Heart left ventricle (tissue), 16 donors: ENCODE data around the gene ZNF44. TPM values are rescaled to one million over a fixed set of nuclear protein-coding genes. Genes with fewer than 3 reads are reported as not detected.

ENCODE experiments used
- ATAC-seq, 4 donors: fragments of 200-7000 bp; cut with Tn5 transposase; one replicate each; pipeline ENCODE4 v1.9.1; 2020 to 2022; ENCODE audit warnings: moderate library complexity in 4 of 4, mild to moderate bottlenecking in 3 of 4, moderate number of reproducible peaks in 1 of 4
- DNase-seq, 5 donors: peaks; one replicate each; pipeline ENCODE4 v3.0.0-alpha.2; 2020
- H3K27ac ChIP-seq, 12 donors: fragments of 200-600 bp; sonication (generic) in 4 of 12; one replicate each; pipeline versions ENCODE4 v1.5.0 to v1.8.0; 2016 to 2022; ENCODE audit warnings: mild to moderate bottlenecking in 2 of 12
- H3K27me3 ChIP-seq, 9 donors: fragments of 200-600 bp; sonication (generic) in 2 of 9; one replicate each; pipeline versions ENCODE4 v1.5.1 to v1.8.0; 2016 to 2022; ENCODE audit warnings: mild to moderate bottlenecking in 3 of 9
- H3K36me3 ChIP-seq, 9 donors: fragments of 200-600 bp; sonication (generic) in 2 of 9; one replicate each; pipeline versions ENCODE4 v1.5.0 to v1.8.0; 2018 to 2022; ENCODE audit warnings: mild to moderate bottlenecking in 2 of 9
- H3K4me1 ChIP-seq, 12 donors: fragments of 200-600 bp; sonication (generic) in 4 of 12; one replicate each; pipeline versions ENCODE4 v1.5.0 to v1.8.0; 2016 to 2022; ENCODE audit warnings: mild to moderate bottlenecking in 3 of 12
- H3K4me3 ChIP-seq, 12 donors: fragments of 200-600 bp; sonication (generic) in 4 of 12; one replicate each; pipeline versions ENCODE4 v1.5.0 to v1.8.0; 2017 to 2022; ENCODE audit warnings: mild to moderate bottlenecking in 9 of 12, moderate library complexity in 4 of 12
- H3K9me3 ChIP-seq, 12 donors: fragments of 200-600 bp; sonication (generic) in 4 of 12; one replicate each; pipeline versions ENCODE4 v1.5.0 to v1.8.0; 2016 to 2022; ENCODE audit warnings: mild to moderate bottlenecking in 1 of 12
- CTCF ChIP-seq, 12 donors: fragments of 200-600 bp; sonication (generic) in 4 of 12; IDR thresholded peaks; one replicate each; pipeline versions ENCODE4 v1.5.0 to v1.8.0; 2018 to 2022; ENCODE audit warnings: antibody characterized with exemption in 12 of 12, mild to moderate bottlenecking in 5 of 12
- POLR2A ChIP-seq, 2 donors: fragments of 450-650 bp; IDR thresholded peaks; one replicate each; pipeline ENCODE4 v1.6.1; 2017; ENCODE audit warnings: antibody characterized with exemption in 2 of 2, mild to moderate bottlenecking in 2 of 2, moderate library complexity in 2 of 2
- WGBS, 4 donors: extraction: QIAGEN DNeasy Blood & Tissue Kit in 2 of 4; methylation state at CpG; one replicate each; pipeline versions ENCODE4 v1.1.5 to v1.1.7; 2013 to 2018; 5-methylcytosine and 5-hydroxymethylcytosine counted together
- intact Hi-C, 10 donors: fragments of 100-400 bp; cut with DNase I; formaldehyde crosslinking; loops; one replicate each; pipeline versions ENCODE4 v1.11.1 to v1.14.2; 2022
- polyA plus RNA-seq, 2 donors: library from polyadenylated mRNA; stranded (reverse); fragments of 200-250 nt; gene quantifications; one replicate each; pipeline ENCODE4 v1.2.3, GENCODE V29; 2013
- total RNA-seq, 9 donors: library from RNA; depleted of rRNA in 2 of 9; stranded (reverse); fragments of >200 nt in 2 of 9; fragmentation: NEBNext Ultra II Directional in 3 of 9; extraction: Animal tissue kit (Norgen Biotek cat#: 25700) in 3 of 9; gene quantifications; one replicate each; pipeline versions ENCODE4 v1.1.0 to v1.2.4, GENCODE V29; 2016 to 2023
- donor health status: ischemic (EF 13 %, LVEDD 7.1; RV severe dilation, severe dysfunction).
- donor health status: healthy with polysubstance abuse.
- donor health status: DM: no; HTN: yes; CAD: no.
- donor health status: DM: no; HTN: no; CAD: no.
- donor health status: ischemic (EF 25% LVEDD 6.9; RV normal size, moderate dysfunction).
- donor health status: ischemic (EF 25% LVEDD 5.7; RV mildly dilated, moderate dysfunction).
- donor health status: healthy.
- donor health status: DM: yes; HTN: yes; CAD: no.
- donor health status: ischemic (EF 35%, LVEDD 5.7; RV mildly dilated, moderate dysfunction).
- donor health status: nonischemic (EF 11% LVEDD 7.7; RV severe dilation, severe dysfunction).
- donor health status: DM: yes; HTN: yes; CAD: no.
- donor health status: PGD.
- donor health status: ischemic (EF 29% LVEDD 5.4; RV normal size, mild dysfunction).
- donor health status: nonischemic (EF 23%, LVEDD 6.1; RV moderate dilation, normal function).

ZNF44 gene
- total and polyA plus RNA-seq, 11 donors = 4.3 to 13.7 (median 9.0) TPM

- TF ChIP-seq POLR2A (IDR thresholded peaks at IDR 0.05) (no peak), CTCF (IDR thresholded peaks at IDR 0.05) (no peak)
- peaks cover 0 to 37% (median 22%) of the 10 kb centered on the region in 12 donors for H3K4me1 ChIP-seq
- DNase-seq = no peak
- intact Hi-C loops = loop anchor here in 4 of 10 donors (2.0 to 10.0 kb wide), 4 partner anchors 37 to 130 kb away; partner anchors contain the start of genes ZNF136 (in 2 of the 4), ZNF563 (in 2 of the 4) and ZNF442 (in 1 of the 4)
- WGBS, 4 donors = 46 to 78% (median 55%) methylated on average over 9 to 11 of the region's 11 CpGs
- H3K9me3 ChIP-seq = no peaks in the 10 kb centered on the region
- H3K4me3 ChIP-seq = peak overlapping the region; percentile 58 to 99 (median 92)
- ATAC-seq = peak in 1 of 4 donors; percentile 5
- no peaks in the 10 kb centered on the region for H3K27me3 ChIP-seq
- H3K36me3 ChIP-seq = peaks cover 0 to 7% (median 0%) of the 10 kb centered on the region in 9 donors
- peak overlapping the region in 11 of 12 donors; percentile 78 to 98 (median 96) for H3K27ac ChIP-seq
Observed at GRCh38 chr19:12295191-12295590, 508 bp upstream of the ZNF44 start.

GRCh38 chr19:12293777-12294248 is 870 bp downstream of the ZNF44 start:
- H3K4me3 ChIP-seq = peak overlapping the region; percentile 58 to 99 (median 92)
- no peak for TF ChIP-seq CTCF (IDR thresholded peaks at IDR 0.05)
- no peak for TF ChIP-seq POLR2A (IDR thresholded peaks at IDR 0.05)
- H3K9me3 ChIP-seq = no peaks in the 10 kb centered on the region
- peak in 3 of 4 donors; percentile 12 to 55 (median 37) for ATAC-seq
- H3K36me3 ChIP-seq = peaks cover 0 to 7% (median 0%) of the 10 kb centered on the region in 9 donors
- DNase-seq = peak; percentile 48 to 77 (median 63)
- no peaks in the 10 kb centered on the region for H3K27me3 ChIP-seq
- H3K4me1 ChIP-seq = peaks cover 0 to 50% (median 32%) of the 10 kb centered on the region in 12 donors
- intact Hi-C loops = loop anchor here in 7 of 10 donors (1.0 to 10.0 kb wide), 6 partner anchors 38 to 148 kb away; partner anchors contain the start of genes ZNF563 (in 5 of the 7), ZNF442 (in 3 of the 7), ZNF136 (in 2 of the 7) and ZNF443 (in 1 of the 7)
- H3K27ac ChIP-seq = peak overlapping the region; percentile 85 to 98 (median 96)
- 0 to 2% (median 1%) methylated on average over 16 to 18 of the region's 18 CpGs for WGBS, 4 donors

- intact Hi-C loops = loop anchor here in 6 of 10 donors (5.0 to 10.0 kb wide), 3 partner anchors 43 to 153 kb away; partner anchors contain the start of genes ZNF563 (in 4 of the 6), ZNF136 (in 2 of the 6) and ZNF443 (in 1 of the 6)
- H3K4me1 ChIP-seq = peaks cover 4 to 57% (median 34%) of the 10 kb centered on the region in 12 donors
- WGBS, 4 donors = 89 to 97% (median 96%) methylated on average over 7 of the region's 7 CpGs
Observed at GRCh38 chr19:12289790-12290065, 5.0 kb downstream of the ZNF44 start.

More at GRCh38 chr19:12289790-12290065, 5.0 kb downstream of the ZNF44 start:
- Histone ChIP-seq H3K9me3 (no peaks in the 10 kb centered on the region), H3K4me3 (no peak overlapping the region), H3K36me3 (peaks cover 0 to 7% (median 0%) of the 10 kb centered on the region in 9 donors), H3K27me3 (no peaks in the 10 kb centered on the region), H3K27ac (peak overlapping the region in 6 of 12 donors; percentile 5 to 81 (median 34))
- ATAC-seq (no peak), DNase-seq (no peak)
- TF ChIP-seq CTCF (IDR thresholded peaks at IDR 0.05) = no peak
- no peak for TF ChIP-seq POLR2A (IDR thresholded peaks at IDR 0.05)
